Stomach (tissue), 4 donors: ENCODE results near the gene LRIT2.

Source experiments
- POLR2A ChIP-seq, 4 donors: fragments of 450-650 bp; IDR thresholded peaks; one replicate each; pipeline ENCODE4 v1.6.1; 2016; ENCODE audit warnings: antibody characterized with exemption in 4 of 4, control low read depth in 2 of 4, mild to moderate bottlenecking in 1 of 4, moderate library complexity in 1 of 4
- POLR2AphosphoS5 ChIP-seq, 3 donors: sonication (generic); formaldehyde crosslinking; IDR thresholded peaks; one replicate each; pipeline ENCODE4 v1.6.1; 2016; ENCODE audit warnings: antibody characterized with exemption in 3 of 3

DNA sequence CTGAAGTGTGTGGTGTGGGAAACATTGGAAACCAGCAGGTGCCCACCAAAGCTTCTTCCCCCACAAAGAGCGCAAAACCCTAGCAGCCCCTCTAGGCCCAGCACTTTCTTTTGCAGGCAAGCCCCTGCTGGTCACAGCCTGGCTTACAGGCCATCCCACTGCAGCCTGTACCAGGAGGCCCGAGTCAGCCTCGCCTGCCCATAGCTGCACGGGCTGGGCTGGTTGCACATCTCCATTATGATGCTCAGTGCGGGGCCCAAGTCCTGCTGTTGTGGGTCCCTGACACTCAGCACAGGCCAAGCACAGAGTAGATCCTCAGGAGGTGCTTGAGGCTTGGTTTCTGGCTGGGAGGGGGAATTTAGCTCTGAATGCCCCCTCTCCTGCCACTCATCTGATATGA lies 23.0 kb downstream of the LRIT2 start:
- no peak for TF ChIP-seq POLR2A (IDR thresholded peaks at IDR 0.05)
- no peak for TF ChIP-seq POLR2AphosphoS5 (IDR thresholded peaks at IDR 0.05)
